ENCODE data around the gene ZBTB46. TPM values are rescaled to one million over a fixed set of nuclear protein-coding genes. Genes with fewer than 3 reads are reported as not detected.
A peak's percentile ranks its signal among the peaks of the same experiment; 100 is the strongest.

ZBTB46 gene
- total RNA-seq, 6 experiments from 2014 or later, result 1.2 to 4.2 (median 2.4) TPM

DNA sequence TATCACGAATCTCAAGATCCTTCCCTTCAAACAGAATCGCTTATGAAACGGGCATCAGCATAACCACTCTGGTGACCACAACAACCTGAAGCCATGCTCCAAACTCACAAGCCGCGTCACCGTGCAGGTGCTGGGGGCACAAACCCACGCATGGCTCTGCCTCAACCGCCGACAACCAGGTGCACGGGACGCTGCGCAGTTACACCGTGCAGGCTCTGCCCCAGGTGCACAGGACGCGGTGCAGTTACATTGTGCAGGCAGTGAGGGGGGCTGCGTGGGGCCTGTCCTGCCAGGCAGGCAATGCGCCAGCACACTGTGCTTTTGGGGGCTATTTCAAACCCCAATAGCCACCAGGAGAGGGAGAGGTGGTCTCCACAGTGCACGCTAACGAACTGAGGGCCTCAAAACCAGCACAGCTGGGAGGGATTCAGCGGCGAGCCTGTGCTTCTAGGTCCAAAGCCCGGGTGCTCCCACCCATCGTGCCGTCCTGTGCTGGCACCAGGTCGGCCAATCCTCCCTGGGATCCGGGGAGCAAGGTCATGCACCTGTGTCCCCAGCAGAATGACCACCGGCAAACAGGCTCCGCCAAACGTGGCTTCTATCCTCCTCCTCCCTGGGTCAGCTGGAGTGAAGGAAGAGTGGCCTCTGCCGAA lies 35.8 kb downstream of the ZBTB46 start:
- TF ChIP-seq, protein P1, sequence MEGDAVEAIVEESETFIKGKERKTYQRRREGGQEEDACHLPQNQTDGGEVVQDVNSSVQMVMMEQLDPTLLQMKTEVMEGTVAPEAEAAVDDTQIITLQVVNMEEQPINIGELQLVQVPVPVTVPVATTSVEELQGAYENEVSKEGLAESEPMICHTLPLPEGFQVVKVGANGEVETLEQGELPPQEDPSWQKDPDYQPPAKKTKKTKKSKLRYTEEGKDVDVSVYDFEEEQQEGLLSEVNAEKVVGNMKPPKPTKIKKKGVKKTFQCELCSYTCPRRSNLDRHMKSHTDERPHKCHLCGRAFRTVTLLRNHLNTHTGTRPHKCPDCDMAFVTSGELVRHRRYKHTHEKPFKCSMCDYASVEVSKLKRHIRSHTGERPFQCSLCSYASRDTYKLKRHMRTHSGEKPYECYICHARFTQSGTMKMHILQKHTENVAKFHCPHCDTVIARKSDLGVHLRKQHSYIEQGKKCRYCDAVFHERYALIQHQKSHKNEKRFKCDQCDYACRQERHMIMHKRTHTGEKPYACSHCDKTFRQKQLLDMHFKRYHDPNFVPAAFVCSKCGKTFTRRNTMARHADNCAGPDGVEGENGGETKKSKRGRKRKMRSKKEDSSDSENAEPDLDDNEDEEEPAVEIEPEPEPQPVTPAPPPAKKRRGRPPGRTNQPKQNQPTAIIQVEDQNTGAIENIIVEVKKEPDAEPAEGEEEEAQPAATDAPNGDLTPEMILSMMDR (IDR thresholded peaks at IDR 0.05), result no peak
- no peak for TF ChIP-seq POLR2A (IDR thresholded peaks at IDR 0.05)
- ATAC-seq, result no peak
- 68% methylated on average over 11 of the region's 30 CpGs for WGBS (ENCODE audit: insufficient coverage, low coverage, low lambda C conversion rate, missing lambda C conversion rate)

DNA sequence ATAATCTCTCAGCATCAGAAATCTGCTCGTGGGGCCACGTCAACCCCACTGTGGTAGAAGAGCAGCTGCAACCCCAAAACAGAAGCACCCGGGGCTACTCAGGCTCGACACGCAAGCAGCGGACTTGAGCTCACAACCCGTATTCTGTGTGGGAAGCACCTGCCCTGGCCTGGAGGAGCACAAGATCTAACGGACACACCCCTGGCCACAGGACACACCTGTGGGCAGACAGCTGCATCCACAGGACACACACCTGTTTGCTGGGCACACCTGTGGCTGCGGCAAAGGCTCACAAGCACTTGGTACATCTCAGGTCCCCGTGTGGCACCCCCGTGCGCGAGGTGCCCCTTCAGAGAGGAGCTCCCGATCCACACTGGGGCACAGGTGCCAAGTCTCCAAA lies 36.5 kb downstream of the ZBTB46 start:
- ATAC-seq (no peak), DNase-seq (no peak)
- Histone ChIP-seq H3K36me3 (no peaks in the 10 kb centered on the region), H3K4me1 (no peaks in the 10 kb centered on the region), H3K27ac (no peak overlapping the region), H3K27me3 (no peaks in the 10 kb centered on the region), H3K4me3 (no peak overlapping the region), H3K9me3 (no peaks in the 10 kb centered on the region)
- intact Hi-C loops (cut with DNase I), result no loop called here
- WGBS (ENCODE audit: insufficient coverage, low coverage, low lambda C conversion rate, missing lambda C conversion rate), result 86% methylated on average over 4 of the region's 14 CpGs
- no peak for TF ChIP-seq POLR2A (IDR thresholded peaks at IDR 0.05)
- TF ChIP-seq, protein P1 (IDR thresholded peaks at IDR 0.05), result no peak

More for the DNA sequence above, 35.8 kb downstream of the ZBTB46 start:
- intact Hi-C loops (cut with DNase I), result no loop called here
- no peaks in the 10 kb centered on the region for H3K9me3 ChIP-seq
- H3K27ac ChIP-seq, result no peak overlapping the region
- no peaks in the 10 kb centered on the region for H3K36me3 ChIP-seq
- H3K27me3 ChIP-seq, result no peaks in the 10 kb centered on the region
- H3K4me3 ChIP-seq, result no peak overlapping the region
- no peaks in the 10 kb centered on the region for H3K4me1 ChIP-seq
- no peak for DNase-seq

DNA sequence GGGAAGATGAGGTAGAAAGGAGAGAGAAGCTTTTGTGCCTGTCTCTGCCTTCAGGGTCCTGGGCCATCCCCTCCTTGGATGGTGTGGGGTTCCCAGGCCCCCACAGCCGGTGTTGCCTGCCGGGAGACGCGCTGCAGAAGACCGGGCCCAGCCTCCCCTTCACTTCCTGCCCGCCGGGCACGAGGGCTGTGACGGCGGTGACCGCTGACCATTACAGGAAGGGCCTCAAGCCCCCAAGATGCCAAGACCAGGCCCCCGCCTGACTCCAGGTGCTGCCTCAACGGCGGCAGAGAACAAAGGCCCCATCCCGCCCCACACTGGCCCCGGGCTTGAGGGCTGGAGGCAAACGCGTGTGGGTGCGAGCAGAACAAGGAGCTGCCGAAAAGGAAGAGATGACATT lies 38.2 kb downstream of the ZBTB46 start:
- peak; percentile 5 to 51 (median 32) for ATAC-seq
- no peak overlapping the region for H3K4me3 ChIP-seq
- H3K27ac ChIP-seq, result peak overlapping the region in 1 of 3 donors; percentile 43
- 60% methylated on average over 2 of the region's 20 CpGs for WGBS (ENCODE audit: insufficient coverage, low coverage, low lambda C conversion rate, missing lambda C conversion rate)
- no peaks in the 10 kb centered on the region for H3K36me3 ChIP-seq
- H3K4me1 ChIP-seq, result peaks cover 0 to 5% (median 0%) of the 10 kb centered on the region in 4 donors
- DNase-seq, result no peak
- intact Hi-C loops (cut with DNase I), result no loop called here
- H3K9me3 ChIP-seq, result no peaks in the 10 kb centered on the region
- TF ChIP-seq POLR2A (IDR thresholded peaks at IDR 0.05), result no peak
- TF ChIP-seq, protein P1 (IDR thresholded peaks at IDR 0.05), result no peak
- H3K27me3 ChIP-seq, result no peaks in the 10 kb centered on the region

DNA sequence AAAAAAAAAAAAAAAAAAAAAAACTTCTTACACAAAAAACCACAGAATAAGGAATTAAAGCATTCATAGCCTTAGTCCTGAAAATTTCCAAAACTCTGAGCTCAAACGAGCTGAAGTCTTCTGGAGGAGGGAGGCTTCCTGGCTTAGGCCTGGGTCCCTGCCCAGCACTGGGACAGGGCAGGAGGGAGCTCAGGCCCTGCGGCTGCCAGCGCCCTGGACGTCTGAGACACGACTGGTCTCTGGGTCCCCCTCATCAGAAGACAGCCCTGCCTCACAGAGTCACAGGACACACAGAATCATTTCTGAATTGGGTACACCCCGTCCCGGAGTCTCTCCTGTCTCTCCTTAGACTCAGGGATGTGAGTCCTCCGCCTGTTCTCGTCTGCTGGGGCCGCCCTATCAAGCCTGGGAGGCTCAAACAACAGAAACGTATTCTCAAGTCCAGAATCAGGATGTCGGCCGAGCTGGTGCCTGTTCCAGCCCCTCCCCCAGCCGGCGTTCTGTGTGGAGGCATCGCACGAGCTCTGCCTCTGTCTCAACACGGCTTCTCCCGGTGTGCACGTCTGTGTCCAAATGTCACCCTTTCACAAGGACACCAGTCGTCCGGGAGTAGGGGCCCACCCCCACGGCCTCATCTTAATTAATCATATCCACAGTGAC lies 39.4 kb downstream of the ZBTB46 start:
- ATAC-seq, result peak; percentile 5 to 54 (median 24)
- TF ChIP-seq POLR2A (IDR thresholded peaks at IDR 0.05), result no peak
- TF ChIP-seq, protein P1 (IDR thresholded peaks at IDR 0.05), result no peak
- Histone ChIP-seq H3K36me3 (no peaks in the 10 kb centered on the region), H3K9me3 (no peaks in the 10 kb centered on the region), H3K4me1 (peaks cover 0 to 5% (median 0%) of the 10 kb centered on the region in 4 donors), H3K4me3 (no peak overlapping the region), H3K27me3 (no peaks in the 10 kb centered on the region), H3K27ac (peak overlapping the region in 2 of 3 donors; percentile 29 to 43)
- intact Hi-C loops (cut with DNase I), result no loop called here
- DNase-seq, result peak in 1 of 3 donors; percentile 58
- 63% methylated on average over 18 of the region's 23 CpGs for WGBS (ENCODE audit: insufficient coverage, low coverage, low lambda C conversion rate, missing lambda C conversion rate)
